Prostate gland (tissue), 2 donors: ENCODE measurements around the gene COL1A2.

Source experiments
- CTCF ChIP-seq, 4 experiments: fragments of 200-600 bp in 2 of 4; fragments of 450-650 bp in 2 of 4; sonication (generic) in 2 of 4; IDR thresholded peaks; 1 replicate in 3 of 4; 2 replicates in 1 of 4; pipeline ENCODE4 v1.5.1; 2016 to 2019; ENCODE audit warnings: antibody characterized with exemption in 4 of 4, mild to moderate bottlenecking in 2 of 4, moderate library complexity in 2 of 4
- POLR2A ChIP-seq: fragments of 450-650 bp; IDR thresholded peaks from one replicate; pipeline ENCODE4 v1.6.1; 2016; ENCODE audit warnings: antibody characterized with exemption, mild to moderate bottlenecking

GRCh38 chr7:94412762-94413322, 18.1 kb downstream of the COL1A2 start:
- no peak for TF ChIP-seq CTCF (IDR thresholded peaks at IDR 0.05)
- no peak for TF ChIP-seq POLR2A
